ENCODE results near the gene CYP2A13.
"Not testable (repeated sequence)": the region's sequence is repeated elsewhere in the genome, so short reads cannot be mapped to it uniquely, and the experiment has no call there.

CYP2A13 gene

DNA sequence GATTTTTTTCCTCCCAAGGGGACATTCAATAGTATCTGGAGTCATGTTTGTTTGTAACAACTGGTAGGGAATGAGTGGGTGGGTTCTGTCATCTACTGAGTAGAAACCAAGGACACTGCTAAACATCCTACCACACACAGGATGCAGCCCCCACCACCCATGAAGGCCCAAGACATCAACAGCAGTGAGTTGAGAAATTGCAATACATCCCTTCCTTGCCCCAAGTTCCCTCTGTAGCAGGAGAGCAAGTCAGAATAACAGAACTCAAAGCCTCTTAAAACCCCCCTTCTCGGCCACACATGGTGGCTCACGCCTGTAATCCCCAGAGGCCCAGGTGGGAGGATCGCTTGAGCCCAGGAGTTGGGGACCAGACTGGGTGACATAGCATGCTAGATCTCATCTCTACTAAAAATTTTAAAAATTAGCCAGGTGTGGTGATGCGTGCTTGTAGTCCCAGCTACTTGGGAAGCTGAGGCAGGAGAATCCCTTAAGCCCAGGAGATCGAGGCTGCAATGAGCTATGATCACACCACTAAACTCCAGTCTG, 23.6 kb downstream of the CYP2A13 start:
- Histone ChIP-seq H3K9me3 (no peaks in the 10 kb centered on the region), H3K4me1 (ENCODE audit: control insufficient read depth in 1 of 2, insufficient read depth in 1 of 2, low read depth in 1 of 2, low read length in 1 of 2) (no peaks in the 10 kb centered on the region), H3K4me3 (ENCODE audit: low read depth in 1 of 2, low read length in 1 of 2) (no peak overlapping the region), H3K27ac (no peak overlapping the region), H3K36me3 (no peaks in the 10 kb centered on the region), H3K27me3 (no peaks in the 10 kb centered on the region)
- TF ChIP-seq, protein P1, sequence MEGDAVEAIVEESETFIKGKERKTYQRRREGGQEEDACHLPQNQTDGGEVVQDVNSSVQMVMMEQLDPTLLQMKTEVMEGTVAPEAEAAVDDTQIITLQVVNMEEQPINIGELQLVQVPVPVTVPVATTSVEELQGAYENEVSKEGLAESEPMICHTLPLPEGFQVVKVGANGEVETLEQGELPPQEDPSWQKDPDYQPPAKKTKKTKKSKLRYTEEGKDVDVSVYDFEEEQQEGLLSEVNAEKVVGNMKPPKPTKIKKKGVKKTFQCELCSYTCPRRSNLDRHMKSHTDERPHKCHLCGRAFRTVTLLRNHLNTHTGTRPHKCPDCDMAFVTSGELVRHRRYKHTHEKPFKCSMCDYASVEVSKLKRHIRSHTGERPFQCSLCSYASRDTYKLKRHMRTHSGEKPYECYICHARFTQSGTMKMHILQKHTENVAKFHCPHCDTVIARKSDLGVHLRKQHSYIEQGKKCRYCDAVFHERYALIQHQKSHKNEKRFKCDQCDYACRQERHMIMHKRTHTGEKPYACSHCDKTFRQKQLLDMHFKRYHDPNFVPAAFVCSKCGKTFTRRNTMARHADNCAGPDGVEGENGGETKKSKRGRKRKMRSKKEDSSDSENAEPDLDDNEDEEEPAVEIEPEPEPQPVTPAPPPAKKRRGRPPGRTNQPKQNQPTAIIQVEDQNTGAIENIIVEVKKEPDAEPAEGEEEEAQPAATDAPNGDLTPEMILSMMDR (IDR thresholded peaks at IDR 0.05): no peak

DNA sequence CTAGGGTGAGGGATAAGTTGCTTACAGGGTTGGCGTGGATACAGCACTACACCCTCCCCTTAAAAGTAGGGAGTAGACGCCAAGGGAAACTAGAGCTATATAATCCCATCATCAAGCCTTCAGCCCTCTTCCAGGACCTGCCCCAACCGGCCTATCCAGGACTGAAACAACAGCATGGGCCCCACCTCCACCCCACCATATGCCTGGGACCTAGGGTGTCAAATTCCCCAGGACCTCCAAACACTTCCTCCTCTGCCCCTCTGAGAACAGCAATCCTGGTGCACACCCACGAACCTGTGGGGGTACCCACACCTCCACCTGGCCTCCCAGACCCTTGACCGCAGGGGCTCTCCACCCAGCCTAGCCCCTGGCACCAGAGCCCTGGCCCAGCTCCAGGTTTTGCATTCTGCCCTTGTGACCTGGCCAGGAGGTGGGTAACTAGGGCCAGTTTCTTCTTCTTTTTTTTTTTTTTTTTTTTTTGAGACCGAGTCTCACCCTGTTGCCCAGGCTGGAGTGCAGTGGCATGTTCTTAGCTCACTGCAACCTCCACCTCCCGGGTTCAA, 24.6 kb downstream of the CYP2A13 start:
- TF ChIP-seq, protein P1 (IDR thresholded peaks at IDR 0.05): no peak
- H3K9me3 ChIP-seq: no peaks in the 10 kb centered on the region
- H3K27me3 ChIP-seq: no peaks in the 10 kb centered on the region
- no peaks in the 10 kb centered on the region for H3K36me3 ChIP-seq
- H3K4me1 ChIP-seq (ENCODE audit: control insufficient read depth in 1 of 2, insufficient read depth in 1 of 2, low read depth in 1 of 2, low read length in 1 of 2): no peaks in the 10 kb centered on the region
- no peak overlapping the region for H3K27ac ChIP-seq
- no peak overlapping the region for H3K4me3 ChIP-seq (ENCODE audit: low read depth in 1 of 2, low read length in 1 of 2)

DNA sequence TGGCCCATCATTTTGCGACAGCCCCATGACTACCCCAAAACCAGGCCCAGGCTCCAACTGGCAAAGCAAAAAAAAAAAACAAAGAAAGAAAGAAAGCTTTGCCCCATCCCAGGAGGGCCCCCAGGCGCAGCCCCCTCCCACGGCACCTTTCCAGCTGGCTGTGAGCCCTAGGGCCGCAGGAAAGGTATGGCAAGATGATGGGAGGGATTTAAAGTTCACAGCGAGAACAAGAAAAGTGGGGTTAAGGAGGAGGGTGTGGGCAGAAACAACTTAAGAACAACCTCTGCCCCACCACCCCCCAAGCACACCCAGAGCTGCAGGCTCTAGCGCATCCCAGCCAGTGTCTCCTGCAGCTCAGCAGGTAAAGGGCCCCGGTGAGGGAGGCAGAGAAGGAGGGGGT, 25.9 kb downstream of the CYP2A13 start, which contains the start of gene CYP2F1:
CYP2F1 (plus strand) TSS at position 301 of the 400 bp plus-strand sequence. CDS start 1,757 bp downstream, outside the sequence.
- Histone ChIP-seq H3K27me3 (no peaks in the 10 kb centered on the region), H3K4me1 (ENCODE audit: control insufficient read depth in 1 of 2, insufficient read depth in 1 of 2, low read depth in 1 of 2, low read length in 1 of 2) (no peaks in the 10 kb centered on the region), H3K27ac (no peak within 1 kb of the TSS), H3K9me3 (no peaks in the 10 kb centered on the region), H3K36me3 (no peaks in the 10 kb centered on the region), H3K4me3 (ENCODE audit: low read depth in 1 of 2, low read length in 1 of 2) (no peak within 1 kb of the TSS)
- TF ChIP-seq, protein P1 (IDR thresholded peaks at IDR 0.05): no peak

DNA sequence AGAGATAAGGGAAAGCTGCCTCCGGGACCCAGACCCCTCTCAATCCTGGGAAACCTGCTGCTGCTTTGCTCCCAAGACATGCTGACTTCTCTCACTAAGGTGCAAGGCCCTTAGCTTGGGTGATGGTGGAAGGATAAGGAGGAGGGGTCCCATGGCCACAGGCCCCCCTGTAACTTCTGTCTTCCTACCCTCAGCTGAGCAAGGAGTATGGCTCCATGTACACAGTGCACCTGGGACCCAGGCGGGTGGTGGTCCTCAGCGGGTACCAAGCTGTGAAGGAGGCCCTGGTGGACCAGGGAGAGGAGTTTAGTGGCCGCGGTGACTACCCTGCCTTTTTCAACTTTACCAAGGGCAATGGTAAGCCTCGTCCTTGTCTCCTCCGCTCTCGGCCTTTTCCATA, 28.0 kb downstream of the CYP2A13 start:
- H3K36me3 ChIP-seq: no peaks in the 10 kb centered on the region
- H3K9me3 ChIP-seq: no peaks in the 10 kb centered on the region
- H3K27me3 ChIP-seq: peaks cover 6% of the 10 kb centered on the region
- TF ChIP-seq, protein P1 (IDR thresholded peaks at IDR 0.05): no peak
- no peak overlapping the region for H3K27ac ChIP-seq
- no peaks in the 10 kb centered on the region for H3K4me1 ChIP-seq (ENCODE audit: control insufficient read depth in 1 of 2, insufficient read depth in 1 of 2, low read depth in 1 of 2, low read length in 1 of 2)
- H3K4me3 ChIP-seq (ENCODE audit: low read depth in 1 of 2, low read length in 1 of 2): no peak overlapping the region

DNA sequence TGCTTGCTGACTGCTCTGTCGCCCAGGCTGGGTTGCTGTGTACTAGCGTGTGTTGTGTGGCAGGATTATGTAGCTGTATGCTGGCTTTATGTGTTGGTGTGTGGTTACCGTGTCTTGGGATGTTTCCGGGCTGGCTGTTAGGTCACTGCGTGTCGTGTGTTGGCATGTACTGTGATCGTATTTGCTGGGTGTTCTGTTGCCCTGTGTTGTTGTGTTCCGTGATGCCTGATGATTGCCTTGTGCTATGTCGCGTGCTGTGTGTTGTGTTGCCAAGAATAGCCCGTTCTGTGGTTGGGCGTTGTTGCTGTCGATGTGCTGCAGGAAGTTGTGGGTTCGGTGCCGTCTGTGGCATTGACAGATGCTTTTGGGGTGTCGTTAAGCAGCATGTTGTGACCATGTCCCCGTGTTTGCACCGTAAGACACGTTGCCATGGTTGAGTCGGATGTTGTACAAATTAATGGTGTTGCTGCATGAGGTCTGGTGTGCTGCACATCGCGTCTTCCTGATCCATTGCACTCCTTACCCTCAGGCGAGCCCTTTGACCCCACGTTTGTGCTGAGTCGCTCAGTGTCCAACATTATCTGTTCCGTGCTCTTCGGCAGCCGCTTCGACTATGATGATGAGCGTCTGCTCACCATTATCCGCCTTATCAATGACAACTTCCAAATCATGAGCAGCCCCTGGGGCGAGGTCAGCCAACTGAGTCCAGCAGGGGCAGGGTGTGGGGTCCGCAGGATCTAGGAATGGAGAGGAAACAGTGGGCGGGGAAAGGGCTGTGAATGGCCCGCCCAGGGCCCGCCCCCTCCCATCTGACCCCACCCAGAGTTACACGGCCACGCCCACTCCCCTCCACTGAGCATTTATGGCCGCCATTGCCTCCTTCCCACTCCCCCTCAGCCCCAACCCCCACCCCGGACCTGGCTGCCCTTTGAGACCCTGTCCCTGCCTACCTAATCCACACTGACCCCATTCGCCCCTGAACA, 33.0 kb downstream of the CYP2A13 start:
- not testable (repeated sequence) for H3K27me3 ChIP-seq; H3K9me3 ChIP-seq; H3K4me1 ChIP-seq (ENCODE audit: control insufficient read depth in 1 of 2, insufficient read depth in 1 of 2, low read depth in 1 of 2, low read length in 1 of 2); H3K36me3 ChIP-seq; H3K27ac ChIP-seq; H3K4me3 ChIP-seq (ENCODE audit: low read depth in 1 of 2, low read length in 1 of 2)

DNA sequence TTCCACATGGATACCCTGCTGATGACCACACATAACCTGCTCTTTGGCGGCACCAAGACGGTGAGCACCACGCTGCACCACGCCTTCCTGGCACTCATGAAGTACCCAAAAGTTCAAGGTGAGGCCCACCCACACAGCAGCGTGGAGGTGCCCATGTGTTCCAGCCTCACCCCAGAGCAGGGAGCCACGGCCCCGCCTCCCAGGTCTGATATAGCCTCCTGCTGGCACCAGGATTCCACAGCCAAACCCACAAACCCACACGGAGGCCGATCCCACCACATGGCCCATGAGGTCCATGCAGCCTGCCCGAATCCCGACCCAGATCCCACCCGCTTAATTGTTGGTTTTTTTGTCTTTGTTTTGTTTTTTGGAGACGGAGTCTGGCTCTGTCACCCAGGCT, 34.6 kb downstream of the CYP2A13 start:
- not testable (repeated sequence) for H3K36me3 ChIP-seq; H3K27ac ChIP-seq; H3K4me1 ChIP-seq (ENCODE audit: control insufficient read depth in 1 of 2, insufficient read depth in 1 of 2, low read depth in 1 of 2, low read length in 1 of 2); H3K4me3 ChIP-seq (ENCODE audit: low read depth in 1 of 2, low read length in 1 of 2); H3K9me3 ChIP-seq
- peaks cover 14% of the 10 kb centered on the region for H3K27me3 ChIP-seq

All from neutrophil (primary cell).